ENCODE results near the gene SUSD4.

Gene SUSD4

GRCh38 chr1:223390618-223391017 is 26.6 kb upstream of the SUSD4 start:
- DNase-seq (ENCODE audit: low read depth): no peak
- TF ChIP-seq, protein P1, sequence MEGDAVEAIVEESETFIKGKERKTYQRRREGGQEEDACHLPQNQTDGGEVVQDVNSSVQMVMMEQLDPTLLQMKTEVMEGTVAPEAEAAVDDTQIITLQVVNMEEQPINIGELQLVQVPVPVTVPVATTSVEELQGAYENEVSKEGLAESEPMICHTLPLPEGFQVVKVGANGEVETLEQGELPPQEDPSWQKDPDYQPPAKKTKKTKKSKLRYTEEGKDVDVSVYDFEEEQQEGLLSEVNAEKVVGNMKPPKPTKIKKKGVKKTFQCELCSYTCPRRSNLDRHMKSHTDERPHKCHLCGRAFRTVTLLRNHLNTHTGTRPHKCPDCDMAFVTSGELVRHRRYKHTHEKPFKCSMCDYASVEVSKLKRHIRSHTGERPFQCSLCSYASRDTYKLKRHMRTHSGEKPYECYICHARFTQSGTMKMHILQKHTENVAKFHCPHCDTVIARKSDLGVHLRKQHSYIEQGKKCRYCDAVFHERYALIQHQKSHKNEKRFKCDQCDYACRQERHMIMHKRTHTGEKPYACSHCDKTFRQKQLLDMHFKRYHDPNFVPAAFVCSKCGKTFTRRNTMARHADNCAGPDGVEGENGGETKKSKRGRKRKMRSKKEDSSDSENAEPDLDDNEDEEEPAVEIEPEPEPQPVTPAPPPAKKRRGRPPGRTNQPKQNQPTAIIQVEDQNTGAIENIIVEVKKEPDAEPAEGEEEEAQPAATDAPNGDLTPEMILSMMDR (conservative IDR thresholded peaks at IDR 0.05; ENCODE audit: low read depth, low read length): no peak
- H3K4me3 ChIP-seq (ENCODE audit: low read length): no peak overlapping the region

DNA sequence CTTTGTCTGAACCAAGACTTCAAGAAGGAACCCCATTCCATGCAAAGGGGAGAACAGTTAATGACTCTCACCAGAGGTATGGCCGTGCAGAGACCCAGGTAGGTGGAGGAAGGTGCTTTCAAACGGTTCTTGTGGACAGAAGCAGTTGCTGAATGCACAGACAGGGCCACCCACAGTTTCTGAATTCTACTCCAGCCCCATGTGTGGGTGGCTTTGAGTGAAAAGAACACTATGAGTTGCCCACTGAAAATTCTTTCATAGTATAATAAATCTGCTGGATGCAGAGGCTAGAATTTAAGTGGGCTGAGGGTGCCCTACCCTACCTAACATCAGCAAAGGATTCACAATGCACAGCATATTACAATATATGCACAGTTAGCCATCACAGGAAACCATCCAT is 22.0 kb upstream of the SUSD4 start:
- no peak for DNase-seq (ENCODE audit: low read depth)
- TF ChIP-seq, protein P1 (conservative IDR thresholded peaks at IDR 0.05; ENCODE audit: low read depth, low read length): no peak
- no peak overlapping the region for H3K4me3 ChIP-seq (ENCODE audit: low read length)

DNA sequence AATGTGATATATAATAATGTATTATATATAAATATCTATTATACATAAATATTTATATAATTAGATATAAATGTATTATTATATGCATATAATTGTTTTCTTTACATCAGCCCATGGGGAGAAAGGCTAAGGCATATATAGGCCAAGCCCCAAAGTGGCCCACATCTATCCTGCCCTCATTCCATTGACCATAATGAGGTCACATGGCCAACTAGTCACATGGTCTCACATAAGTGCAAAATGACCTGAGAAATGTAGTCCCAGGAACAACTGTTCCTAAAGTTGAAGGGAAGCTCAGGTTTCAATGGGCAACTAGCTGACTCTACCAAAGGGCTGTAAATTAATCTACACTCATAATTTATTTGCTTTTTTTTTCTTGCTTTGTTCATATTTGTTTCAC is 14.8 kb upstream of the SUSD4 start:
- TF ChIP-seq, protein P1 (conservative IDR thresholded peaks at IDR 0.05; ENCODE audit: low read depth, low read length): no peak
- DNase-seq (ENCODE audit: low read depth): no peak
- H3K4me3 ChIP-seq (ENCODE audit: low read length): no peak overlapping the region

DNA sequence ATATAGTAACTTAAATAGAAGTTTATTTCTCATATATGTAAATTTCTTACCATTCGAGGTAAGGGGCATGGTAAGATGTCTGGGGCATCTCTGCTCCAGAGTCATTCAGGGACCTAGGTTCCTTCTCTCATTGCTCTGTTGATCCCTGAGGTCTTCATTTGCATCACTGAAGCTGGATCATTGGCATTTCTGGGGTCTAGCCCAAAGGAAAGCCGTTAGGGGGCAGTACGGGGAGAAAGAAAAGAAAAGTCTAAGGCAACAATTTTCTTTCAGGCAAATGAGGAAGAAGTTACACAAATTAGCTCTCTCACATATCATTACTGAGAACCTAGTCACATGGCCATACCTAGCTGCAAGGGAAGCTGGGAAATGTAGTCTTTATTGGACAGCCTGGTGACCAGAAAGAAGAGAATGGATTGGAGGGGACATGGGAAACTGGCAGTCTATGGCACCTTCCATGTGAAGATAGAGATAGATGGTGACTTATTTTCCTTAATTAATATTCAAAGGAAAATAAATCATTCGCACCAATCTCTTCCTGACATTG is 10.2 kb upstream of the SUSD4 start:
- no peak for DNase-seq (ENCODE audit: low read depth)
- TF ChIP-seq, protein P1 (conservative IDR thresholded peaks at IDR 0.05; ENCODE audit: low read depth, low read length): no peak
- H3K4me3 ChIP-seq (ENCODE audit: low read length): no peak overlapping the region

DNA sequence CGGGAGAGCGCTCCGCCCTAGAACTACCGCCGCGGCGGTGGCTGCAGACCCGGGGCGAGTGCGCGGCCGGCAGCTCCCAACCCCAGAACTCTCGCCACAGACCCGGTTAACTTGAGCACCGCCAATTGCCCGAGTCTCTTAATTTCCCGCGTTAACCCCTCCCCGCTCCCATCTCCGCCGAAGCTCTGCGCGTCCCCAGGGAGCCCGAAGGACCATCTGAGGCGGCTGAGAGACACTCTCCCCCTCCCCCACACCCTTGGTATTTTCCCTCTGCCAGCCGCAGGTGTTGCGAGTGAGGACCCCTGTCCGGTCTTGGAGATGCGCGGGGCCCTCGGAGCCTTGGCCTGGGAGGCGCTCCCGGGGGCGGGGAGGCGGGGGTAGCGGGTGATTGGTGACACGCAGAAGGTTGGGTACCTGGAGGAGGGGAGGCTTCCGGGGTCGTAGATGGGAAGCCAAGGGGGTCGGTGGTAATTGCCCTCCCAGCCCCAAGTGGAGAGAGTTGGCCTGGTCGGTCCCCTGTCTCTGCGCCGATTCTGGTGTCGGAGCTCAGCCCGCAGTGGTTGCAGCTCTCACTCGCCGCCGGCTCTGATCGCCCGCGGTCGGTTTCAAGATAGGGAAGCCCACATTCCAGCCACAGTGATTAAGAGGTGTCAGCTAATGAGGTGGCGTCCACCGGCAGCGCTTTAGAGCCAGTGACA is 858 bp upstream of the SUSD4 start:
- peak overlapping the region; percentile 27 for H3K4me3 ChIP-seq (ENCODE audit: low read length)
- TF ChIP-seq, protein P1 (conservative IDR thresholded peaks at IDR 0.05; ENCODE audit: low read depth, low read length): no peak
- no peak for DNase-seq (ENCODE audit: low read depth)

- TF ChIP-seq, protein P1 (conservative IDR thresholded peaks at IDR 0.05; ENCODE audit: low read depth, low read length): no peak
- no peak for DNase-seq (ENCODE audit: low read depth)
- H3K4me3 ChIP-seq (ENCODE audit: low read length): peak overlapping the region; percentile 42
These were observed 720 bp downstream of the SUSD4 start for GRCh38 chr1:223363057-223363855.
